Gastrocnemius medialis (tissue), 4 donors: ENCODE data around the gene MZB1.

Experiments
- CTCF ChIP-seq, 5 experiments: fragments of 450-650 bp in 3 of 5; fragments of 200-600 bp in 2 of 5; sonication (generic) in 2 of 5; IDR thresholded peaks in 4 of 5; conservative IDR thresholded peaks in 1 of 5; 1 replicate in 4 of 5; 2 replicates in 1 of 5; pipeline ENCODE4 v1.5.1; 2016 to 2019; ENCODE audit warnings: antibody characterized with exemption in 5 of 5, mild to moderate bottlenecking in 3 of 5, moderate library complexity in 3 of 5
- POLR2A ChIP-seq, 2 donors: fragments of 450-650 bp; IDR thresholded peaks; one replicate each; pipeline ENCODE4 v1.6.1; 2017; ENCODE audit warnings: antibody characterized with exemption in 2 of 2, mild to moderate bottlenecking in 2 of 2, moderate library complexity in 2 of 2

- no peak for TF ChIP-seq CTCF (IDR thresholded peaks at IDR 0.05 in 4 of 5, conservative IDR thresholded peaks at IDR 0.05 in 1 of 5)
- no peak for TF ChIP-seq POLR2A (IDR thresholded peaks at IDR 0.05)
Observed at GRCh38 chr5:139391570-139392323, 2.0 kb upstream of the MZB1 start.
